ENCODE results near the gene MAP2.

Gene MAP2

GRCh38 chr2:209495855-209496585 is 72.2 kb downstream of the MAP2 start:
- no peak for FAIRE-seq
- no peak for DNase-seq (ENCODE audit: insufficient read length, low spot score)
- TF ChIP-seq TAF1 (IDR thresholded peaks at IDR 0.05; ENCODE audit: low read depth, low read length) = no peak
- TF ChIP-seq POLR2A (IDR thresholded peaks at IDR 0.05; ENCODE audit: low read depth, low read length) = no peak
- no peak for TF ChIP-seq PAX5 (IDR thresholded peaks at IDR 0.05; ENCODE audit: insufficient read depth, low read length, severe bottlenecking)
- no peak for TF ChIP-seq SPI1 (IDR thresholded peaks at IDR 0.05; ENCODE audit: low read depth, low read length)

GRCh38 chr2:209496586-209496982 is 72.7 kb downstream of the MAP2 start:
- TF ChIP-seq TAF1 (IDR thresholded peaks at IDR 0.05; ENCODE audit: low read depth, low read length) = no peak
- no peak for TF ChIP-seq POU2F2 (IDR thresholded peaks at IDR 0.05; ENCODE audit: low read depth, low read length)
- TF ChIP-seq PAX5 (IDR thresholded peaks at IDR 0.05; ENCODE audit: insufficient read depth, low read length, severe bottlenecking) = no peak
- no peak for TF ChIP-seq POLR2AphosphoS5 (IDR thresholded peaks at IDR 0.05; ENCODE audit: low read depth, low read length)
- no peak for TF ChIP-seq SPI1 (IDR thresholded peaks at IDR 0.05; ENCODE audit: low read depth, low read length)
- TF ChIP-seq POLR2A (IDR thresholded peaks at IDR 0.05; ENCODE audit: low read depth, low read length) = no peak
- FAIRE-seq = no peak
- DNase-seq (ENCODE audit: insufficient read length, low spot score) = no peak

GRCh38 chr2:209498614-209499013 is 74.8 kb downstream of the MAP2 start:
- no peak for DNase-seq (ENCODE audit: insufficient read length, low spot score)
- FAIRE-seq = no peak
- TF ChIP-seq POU2F2 (IDR thresholded peaks at IDR 0.05; ENCODE audit: low read depth, low read length) (no peak), POLR2AphosphoS5 (IDR thresholded peaks at IDR 0.05; ENCODE audit: low read depth, low read length) (no peak), PAX5 (IDR thresholded peaks at IDR 0.05; ENCODE audit: insufficient read depth, low read length, severe bottlenecking) (no peak), SPI1 (IDR thresholded peaks at IDR 0.05; ENCODE audit: low read depth, low read length) (no peak), TAF1 (IDR thresholded peaks at IDR 0.05; ENCODE audit: low read depth, low read length) (no peak), POLR2A (IDR thresholded peaks at IDR 0.05; ENCODE audit: low read depth, low read length) (no peak)

- FAIRE-seq = no peak
- TF ChIP-seq POU2F2 (IDR thresholded peaks at IDR 0.05; ENCODE audit: low read depth, low read length) (no peak), POLR2AphosphoS5 (IDR thresholded peaks at IDR 0.05; ENCODE audit: low read depth, low read length) (no peak), POLR2A (IDR thresholded peaks at IDR 0.05; ENCODE audit: low read depth, low read length) (no peak)
- no peak for DNase-seq (ENCODE audit: insufficient read length, low spot score)
These were observed 75.2 kb downstream of the MAP2 start for GRCh38 chr2:209499069-209499468.

GRCh38 chr2:209501579-209501978 is 77.7 kb downstream of the MAP2 start:
- DNase-seq (ENCODE audit: insufficient read length, low spot score) (no peak), FAIRE-seq (no peak)
- TF ChIP-seq POLR2AphosphoS5 (IDR thresholded peaks at IDR 0.05; ENCODE audit: low read depth, low read length) = no peak
- no peak for TF ChIP-seq POLR2A (IDR thresholded peaks at IDR 0.05; ENCODE audit: low read depth, low read length)
- TF ChIP-seq SPI1 (IDR thresholded peaks at IDR 0.05; ENCODE audit: low read depth, low read length) = no peak
- TF ChIP-seq PAX5 (IDR thresholded peaks at IDR 0.05; ENCODE audit: insufficient read depth, low read length, severe bottlenecking) = no peak
- no peak for TF ChIP-seq POU2F2 (IDR thresholded peaks at IDR 0.05; ENCODE audit: low read depth, low read length)
- TF ChIP-seq TAF1 (IDR thresholded peaks at IDR 0.05; ENCODE audit: low read depth, low read length) = no peak

GRCh38 chr2:209505410-209505809 is 81.6 kb downstream of the MAP2 start:
- no peak for FAIRE-seq
- DNase-seq (ENCODE audit: insufficient read length, low spot score) = no peak
- no peak for TF ChIP-seq POLR2A (IDR thresholded peaks at IDR 0.05; ENCODE audit: low read depth, low read length)
- TF ChIP-seq POU2F2 (IDR thresholded peaks at IDR 0.05; ENCODE audit: low read depth, low read length) = no peak
- no peak for TF ChIP-seq SPI1 (IDR thresholded peaks at IDR 0.05; ENCODE audit: low read depth, low read length)
- TF ChIP-seq PAX5 (IDR thresholded peaks at IDR 0.05; ENCODE audit: insufficient read depth, low read length, severe bottlenecking) = no peak
- no peak for TF ChIP-seq POLR2AphosphoS5 (IDR thresholded peaks at IDR 0.05; ENCODE audit: low read depth, low read length)
- no peak for TF ChIP-seq TAF1 (IDR thresholded peaks at IDR 0.05; ENCODE audit: low read depth, low read length)

- FAIRE-seq (no peak), DNase-seq (ENCODE audit: insufficient read length, low spot score) (no peak)
- TF ChIP-seq POLR2A (IDR thresholded peaks at IDR 0.05; ENCODE audit: low read depth, low read length) = no peak
- no peak for TF ChIP-seq TAF1 (IDR thresholded peaks at IDR 0.05; ENCODE audit: low read depth, low read length)
- TF ChIP-seq POLR2AphosphoS5 (IDR thresholded peaks at IDR 0.05; ENCODE audit: low read depth, low read length) = no peak
- TF ChIP-seq PAX5 (IDR thresholded peaks at IDR 0.05; ENCODE audit: insufficient read depth, low read length, severe bottlenecking) = no peak
- TF ChIP-seq SPI1 (IDR thresholded peaks at IDR 0.05; ENCODE audit: low read depth, low read length) = no peak
- TF ChIP-seq POU2F2 (IDR thresholded peaks at IDR 0.05; ENCODE audit: low read depth, low read length) = no peak
These were observed 84.4 kb downstream of the MAP2 start for GRCh38 chr2:209508255-209508654.

GRCh38 chr2:209511637-209512036 is 87.8 kb downstream of the MAP2 start:
- DNase-seq (ENCODE audit: insufficient read length, low spot score) = no peak
- no peak for FAIRE-seq

GRCh38 chr2:209512971-209513370 is 89.1 kb downstream of the MAP2 start:
- no peak for DNase-seq (ENCODE audit: insufficient read length, low spot score)
- TF ChIP-seq POLR2AphosphoS5 (IDR thresholded peaks at IDR 0.05; ENCODE audit: low read depth, low read length) (no peak), POU2F2 (IDR thresholded peaks at IDR 0.05; ENCODE audit: low read depth, low read length) (no peak), POLR2A (IDR thresholded peaks at IDR 0.05; ENCODE audit: low read depth, low read length) (no peak), TAF1 (IDR thresholded peaks at IDR 0.05; ENCODE audit: low read depth, low read length) (no peak), PAX5 (IDR thresholded peaks at IDR 0.05; ENCODE audit: insufficient read depth, low read length, severe bottlenecking) (no peak), SPI1 (IDR thresholded peaks at IDR 0.05; ENCODE audit: low read depth, low read length) (peak; percentile 36; the same call in 1 of the 2 replicates)
- no peak for FAIRE-seq

More at GRCh38 chr2:209511637-209512036, 87.8 kb downstream of the MAP2 start:
- TF ChIP-seq POU2F2 (IDR thresholded peaks at IDR 0.05; ENCODE audit: low read depth, low read length) = no peak
- no peak for TF ChIP-seq POLR2AphosphoS5 (IDR thresholded peaks at IDR 0.05; ENCODE audit: low read depth, low read length)
- TF ChIP-seq TAF1 (IDR thresholded peaks at IDR 0.05; ENCODE audit: low read depth, low read length) = no peak
- TF ChIP-seq POLR2A (IDR thresholded peaks at IDR 0.05; ENCODE audit: low read depth, low read length) = no peak
- TF ChIP-seq PAX5 (IDR thresholded peaks at IDR 0.05; ENCODE audit: insufficient read depth, low read length, severe bottlenecking) = no peak
- TF ChIP-seq SPI1 (IDR thresholded peaks at IDR 0.05; ENCODE audit: low read depth, low read length) = no peak

- TF ChIP-seq POLR2A (IDR thresholded peaks at IDR 0.05; ENCODE audit: low read depth, low read length) = no peak
- FAIRE-seq (no peak), DNase-seq (ENCODE audit: insufficient read length, low spot score) (no peak)
These were observed 93.6 kb downstream of the MAP2 start for GRCh38 chr2:209517436-209517835.

All from GM12891 (cell line).